ENCODE measurements around the gene IFI44L.

IFI44L gene

DNA sequence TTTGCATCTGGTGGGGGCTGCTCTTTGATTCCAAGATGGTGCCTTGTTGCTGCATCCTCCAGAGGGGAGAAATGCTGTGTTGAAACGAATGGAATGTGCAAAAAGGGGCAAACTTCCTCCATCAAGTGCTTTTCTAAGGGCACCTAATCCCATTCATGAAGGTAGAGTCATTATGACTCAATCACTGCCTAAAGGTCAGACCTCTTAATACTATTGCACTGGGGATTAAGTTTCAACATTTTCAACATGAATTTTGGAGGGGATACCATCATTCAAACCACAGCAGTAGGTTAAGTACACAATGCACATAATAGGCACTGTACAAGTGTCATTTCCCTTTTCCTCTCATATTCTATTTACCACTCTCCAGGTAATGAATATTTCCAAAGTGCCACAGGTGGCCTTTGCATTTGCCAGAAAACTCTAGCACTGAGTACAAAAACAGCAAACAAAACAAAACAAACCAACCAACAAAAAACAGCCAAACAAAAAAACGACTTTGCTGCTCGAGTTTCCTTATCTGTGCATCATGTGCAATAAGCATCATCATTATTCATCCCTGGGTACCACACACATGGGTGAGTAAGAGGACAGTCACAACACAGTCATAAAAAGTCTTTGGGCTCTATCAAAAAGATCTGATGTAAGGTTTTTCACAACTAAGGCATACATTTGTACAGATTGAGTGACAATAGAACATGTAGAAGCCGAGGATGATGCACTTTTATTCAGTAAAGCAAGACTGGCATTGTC is 71.9 kb downstream of the IFI44L start:
- peak; percentile 92 for DNase-seq

All from HCEC 1CT (cell line).